Measurements from ENCODE around the gene GPBP1L1.

GRCh38 chr1:45612941-45613579, 73.3 kb downstream of the GPBP1L1 start:
- TF ChIP-seq EZH2 (IDR thresholded peaks at IDR 0.05) = no peak
- no peak for TF ChIP-seq POLR2AphosphoS5 (IDR thresholded peaks at IDR 0.05; ENCODE audit: borderline replicate concordance, low read depth, low read length)
